ENCODE results near the gene USP22.
"Not testable (repeated sequence)": the region's sequence is repeated elsewhere in the genome, so short reads cannot be mapped to it uniquely, and the experiment has no call there.

Gene USP22

DNA sequence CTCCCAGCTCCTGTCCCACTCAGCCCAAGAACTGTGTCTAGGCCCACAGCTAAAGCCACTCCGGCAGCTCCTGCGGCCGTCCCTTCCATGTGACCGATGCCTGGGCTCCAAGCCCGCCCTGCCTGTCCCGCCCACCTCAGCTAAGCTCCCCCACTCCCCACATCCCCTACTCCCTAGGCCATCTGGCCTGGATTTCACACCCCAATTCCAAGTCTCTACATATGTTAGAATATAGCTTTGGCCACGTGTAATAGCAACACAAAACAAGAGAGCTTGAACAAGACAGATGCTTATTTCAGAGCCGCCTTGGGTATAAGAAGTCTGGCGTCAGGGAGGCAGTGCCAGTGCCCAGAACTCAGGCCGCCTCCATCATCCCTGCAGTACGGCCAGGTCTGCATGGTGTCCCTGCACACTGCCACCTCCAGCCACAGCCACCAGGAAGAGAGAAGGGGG, 30.0 kb upstream of the USP22 start:
- no peak for TF ChIP-seq JUND (IDR thresholded peaks at IDR 0.05; ENCODE audit: low read depth)
- in situ Hi-C loops (cut with HindIII; ENCODE audit: low pct_unique_long_range_greater_than_20kb, low sequenced_read_pairs): no loop called here

GRCh38 chr17:21066394-21066793, 23.6 kb upstream of the USP22 start:
- no peak for TF ChIP-seq JUND (IDR thresholded peaks at IDR 0.05; ENCODE audit: low read depth)
- in situ Hi-C loops (cut with HindIII; ENCODE audit: low pct_unique_long_range_greater_than_20kb, low sequenced_read_pairs): no loop called here
- no peak for DNase-seq (ENCODE audit: low read depth in 1 of 2, low spot score in 1 of 2)

More for the DNA sequence above, 30.0 kb upstream of the USP22 start:
- DNase-seq (ENCODE audit: low read depth in 1 of 2, low spot score in 1 of 2): no peak

DNA sequence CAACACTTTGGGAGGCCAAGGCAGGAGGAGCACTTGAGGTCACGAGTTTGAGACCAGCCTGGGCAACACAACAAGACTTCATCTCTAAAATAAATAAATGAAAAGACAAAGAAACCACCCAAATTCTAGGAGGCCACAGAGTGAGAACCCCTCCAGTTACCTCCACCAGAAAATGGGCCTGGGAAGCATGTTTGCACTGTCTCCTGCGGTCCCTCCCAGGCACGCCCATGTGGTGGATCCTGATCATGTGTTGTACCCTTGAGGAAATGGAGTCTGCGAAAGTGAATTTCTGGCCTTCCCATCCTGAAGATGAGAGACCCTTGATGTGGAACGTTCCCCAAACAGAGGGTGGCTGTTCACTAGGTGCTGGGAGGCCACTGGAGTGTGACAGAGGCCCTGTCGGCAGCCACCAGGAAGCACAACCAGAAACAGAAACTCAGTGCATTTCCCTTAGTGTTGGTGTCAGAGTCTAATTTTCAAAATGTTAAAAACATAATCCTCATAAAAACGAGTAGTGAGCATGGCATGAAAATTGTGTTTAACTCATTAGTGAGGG, 19.2 kb upstream of the USP22 start:
- DNase-seq (ENCODE audit: low read depth in 1 of 2, low spot score in 1 of 2): no peak
- in situ Hi-C loops (cut with HindIII; ENCODE audit: low pct_unique_long_range_greater_than_20kb, low sequenced_read_pairs): no loop called here
- no peak for TF ChIP-seq JUND (IDR thresholded peaks at IDR 0.05; ENCODE audit: low read depth)

DNA sequence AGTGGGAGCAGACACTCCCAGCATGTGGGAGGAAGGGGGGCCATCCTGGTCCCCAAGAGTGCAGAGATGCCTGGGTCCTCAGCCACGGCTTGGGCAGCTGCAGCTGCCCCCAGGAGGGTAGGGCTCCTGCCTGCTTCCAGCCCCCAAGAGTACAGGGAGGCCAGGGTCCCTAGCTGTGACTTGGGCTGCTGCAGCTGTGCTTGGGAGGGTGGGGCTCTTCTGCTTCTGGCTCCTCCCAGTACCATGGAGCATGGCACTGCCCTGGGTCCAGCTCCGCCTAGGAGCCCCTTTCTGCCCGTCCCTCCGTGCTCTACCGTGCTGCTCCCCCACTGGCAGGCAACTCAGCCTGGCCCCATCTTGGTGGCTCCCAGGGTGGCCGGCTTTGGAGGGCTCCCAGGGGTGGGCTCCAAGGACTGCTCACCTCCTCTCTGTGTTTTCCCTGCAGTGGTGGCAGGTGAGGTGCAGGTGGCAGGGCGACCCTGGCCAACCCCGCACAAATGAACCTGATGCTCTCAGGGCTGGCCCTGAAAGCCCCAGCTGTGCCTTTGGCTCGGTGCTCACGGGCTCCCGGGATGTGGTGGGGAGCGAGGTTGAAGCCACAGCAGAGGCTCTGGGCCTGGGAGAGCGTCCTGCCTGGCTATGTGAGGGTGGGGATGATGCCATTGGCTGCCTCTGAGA, 18.5 kb upstream of the USP22 start:
- TF ChIP-seq JUND (IDR thresholded peaks at IDR 0.05; ENCODE audit: low read depth): no peak
- in situ Hi-C loops (cut with HindIII; ENCODE audit: low pct_unique_long_range_greater_than_20kb, low sequenced_read_pairs): no loop called here
- DNase-seq (ENCODE audit: low read depth in 1 of 2, low spot score in 1 of 2): no peak

DNA sequence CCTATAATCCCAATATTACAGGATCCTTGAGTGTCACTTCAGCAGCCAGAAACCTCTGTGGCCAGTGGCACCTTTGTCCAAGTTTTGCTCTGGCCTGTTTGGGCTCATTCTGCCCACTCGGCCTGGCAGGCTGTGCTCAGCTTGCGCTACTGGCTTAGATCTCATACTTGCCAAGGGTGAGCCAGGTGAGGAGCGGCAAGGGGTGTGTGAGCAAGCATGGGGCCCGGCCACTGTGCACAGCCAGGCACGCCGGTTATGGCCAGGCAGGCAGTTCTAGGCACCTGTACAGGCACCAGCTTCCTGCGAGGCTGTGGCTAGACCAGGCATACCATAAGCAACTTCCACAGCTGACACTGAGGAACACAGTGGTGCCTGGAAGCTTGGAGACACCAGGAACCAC, 16.9 kb upstream of the USP22 start:
- in situ Hi-C loops (cut with HindIII; ENCODE audit: low pct_unique_long_range_greater_than_20kb, low sequenced_read_pairs): no loop called here
- no peak for DNase-seq (ENCODE audit: low read depth in 1 of 2, low spot score in 1 of 2)

DNA sequence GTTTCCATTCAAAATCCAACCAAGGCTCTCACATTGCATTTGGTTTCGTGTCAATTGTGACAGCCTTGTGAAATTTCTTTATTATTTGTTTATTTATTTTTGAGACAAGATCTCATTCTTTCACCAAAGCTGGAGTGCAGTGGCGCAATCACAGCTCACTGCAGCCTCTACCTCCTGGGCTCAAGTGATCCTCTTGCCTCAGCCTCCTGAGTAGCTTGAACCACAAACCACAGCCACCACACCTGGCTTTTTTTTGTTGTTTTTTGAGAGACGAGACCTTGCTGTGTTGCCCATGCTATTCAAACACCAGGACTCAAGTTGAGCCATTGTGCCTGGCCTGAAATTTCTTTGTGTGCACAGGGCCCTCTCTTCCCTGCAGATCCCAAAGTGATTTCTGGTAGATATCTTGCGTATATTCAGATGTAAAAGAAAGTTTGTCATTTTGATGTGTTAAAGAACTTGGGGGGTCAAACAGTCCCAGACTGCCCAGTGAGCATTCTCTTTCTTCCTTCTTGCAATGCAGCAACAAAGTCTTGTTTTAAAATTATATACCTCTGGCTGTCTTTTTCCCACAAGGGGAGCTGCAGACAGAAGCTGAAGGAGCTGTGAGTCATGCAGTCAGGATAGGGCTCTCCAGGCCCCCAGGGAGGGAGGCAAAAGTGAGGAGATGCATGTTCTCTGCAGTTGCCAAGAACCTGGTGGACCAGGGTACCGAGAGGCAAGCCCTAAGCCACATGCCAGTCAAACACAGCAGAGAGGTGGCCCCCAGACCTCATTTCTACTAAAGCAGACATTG, 15.5 kb upstream of the USP22 start:
- no peak for TF ChIP-seq JUND (IDR thresholded peaks at IDR 0.05; ENCODE audit: low read depth)
- in situ Hi-C loops (cut with HindIII; ENCODE audit: low pct_unique_long_range_greater_than_20kb, low sequenced_read_pairs): no loop called here

More for the DNA sequence above, 16.9 kb upstream of the USP22 start:
- no peak for TF ChIP-seq JUND (IDR thresholded peaks at IDR 0.05; ENCODE audit: low read depth)

GRCh38 chr17:21053056-21053455, 10.2 kb upstream of the USP22 start:
- in situ Hi-C loops (cut with HindIII; ENCODE audit: low pct_unique_long_range_greater_than_20kb, low sequenced_read_pairs); DNase-seq (ENCODE audit: low read depth in 1 of 2, low spot score in 1 of 2): not testable (repeated sequence)

More for the DNA sequence above, 15.5 kb upstream of the USP22 start:
- DNase-seq (ENCODE audit: low read depth in 1 of 2, low spot score in 1 of 2): no peak

DNA sequence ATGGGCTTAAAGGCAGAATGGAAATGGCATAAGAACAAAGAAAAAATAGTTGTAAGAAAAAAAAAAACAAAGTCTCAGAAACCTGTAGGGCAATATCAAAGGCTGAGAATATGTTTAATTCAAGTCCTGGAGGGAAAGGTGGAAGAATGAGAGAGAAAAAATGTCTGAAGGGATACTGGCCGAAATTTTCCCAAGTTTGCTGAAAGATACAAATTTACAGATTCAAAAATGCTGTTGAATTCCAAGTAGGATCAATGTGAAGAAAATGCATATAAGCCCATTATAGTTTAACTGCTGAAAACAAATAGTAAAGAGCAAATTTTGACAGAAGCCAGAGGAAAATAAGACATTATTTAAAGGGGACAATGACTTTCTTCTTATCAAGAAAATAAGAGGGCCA, 6.6 kb upstream of the USP22 start:
- in situ Hi-C loops (cut with HindIII; ENCODE audit: low pct_unique_long_range_greater_than_20kb, low sequenced_read_pairs): no loop called here
- no peak for TF ChIP-seq JUND (IDR thresholded peaks at IDR 0.05; ENCODE audit: low read depth)
- DNase-seq (ENCODE audit: low read depth in 1 of 2, low spot score in 1 of 2): no peak

- no peak for DNase-seq (ENCODE audit: low read depth in 1 of 2, low spot score in 1 of 2)
- in situ Hi-C loops (cut with HindIII; ENCODE audit: low pct_unique_long_range_greater_than_20kb, low sequenced_read_pairs): no loop called here
- no peak for TF ChIP-seq JUND (IDR thresholded peaks at IDR 0.05; ENCODE audit: low read depth)
Observed at GRCh38 chr17:21046216-21046615, 3.4 kb upstream of the USP22 start.

GRCh38 chr17:21044971-21045370, 2.2 kb upstream of the USP22 start:
- DNase-seq (ENCODE audit: low read depth in 1 of 2, low spot score in 1 of 2): no peak
- in situ Hi-C loops (cut with HindIII; ENCODE audit: low pct_unique_long_range_greater_than_20kb, low sequenced_read_pairs): no loop called here
- TF ChIP-seq JUND (IDR thresholded peaks at IDR 0.05; ENCODE audit: low read depth): no peak

DNA sequence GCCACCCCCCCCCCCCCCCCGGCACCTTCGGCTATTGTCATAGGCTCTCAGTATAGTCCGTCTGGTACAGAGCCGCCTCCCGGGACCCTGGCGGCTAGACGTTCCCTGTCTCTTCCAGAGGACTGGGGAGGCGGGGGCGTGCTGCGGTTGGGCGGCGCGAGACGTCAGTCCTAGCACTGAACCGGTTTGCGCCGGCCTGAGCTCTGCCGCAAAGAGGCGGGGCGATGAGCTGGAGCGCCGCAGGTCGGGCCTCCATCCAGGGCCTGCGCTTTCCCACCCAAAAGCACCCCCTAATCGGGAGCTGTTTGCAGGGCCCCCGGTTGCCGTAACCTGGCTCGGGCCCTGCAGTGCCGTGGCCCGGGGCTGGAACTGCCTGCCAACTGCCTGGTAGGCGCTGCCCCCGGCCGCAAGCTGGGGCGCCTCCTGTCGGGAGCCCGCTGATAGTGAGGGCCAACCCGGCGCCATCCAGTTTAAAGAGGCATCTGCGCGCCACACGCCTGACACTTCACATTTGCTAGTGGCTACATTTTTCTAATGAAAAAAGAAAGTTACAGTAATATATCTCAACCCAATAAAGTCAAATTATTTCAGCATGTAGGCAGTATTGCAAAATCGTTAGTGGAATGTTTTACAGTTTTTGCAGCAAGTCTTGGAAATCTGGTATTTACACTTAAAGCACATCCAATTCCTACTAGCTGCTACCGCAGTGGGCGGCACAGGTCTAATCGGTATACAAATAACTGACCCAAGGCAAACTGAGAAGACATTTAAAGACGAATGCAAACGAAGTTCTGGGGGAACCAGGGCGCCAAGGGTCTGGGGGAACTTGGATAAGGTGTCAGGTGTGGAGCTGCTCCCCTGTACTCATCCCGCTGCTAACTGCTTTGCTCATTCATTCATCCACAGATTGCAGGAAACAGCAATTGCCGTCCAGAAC, 753 bp upstream of the USP22 start:
- DNase-seq (ENCODE audit: low read depth in 1 of 2, low spot score in 1 of 2): peak; percentile 66 to 97
- in situ Hi-C loops (cut with HindIII; ENCODE audit: low pct_unique_long_range_greater_than_20kb, low sequenced_read_pairs): no loop called here

DNA sequence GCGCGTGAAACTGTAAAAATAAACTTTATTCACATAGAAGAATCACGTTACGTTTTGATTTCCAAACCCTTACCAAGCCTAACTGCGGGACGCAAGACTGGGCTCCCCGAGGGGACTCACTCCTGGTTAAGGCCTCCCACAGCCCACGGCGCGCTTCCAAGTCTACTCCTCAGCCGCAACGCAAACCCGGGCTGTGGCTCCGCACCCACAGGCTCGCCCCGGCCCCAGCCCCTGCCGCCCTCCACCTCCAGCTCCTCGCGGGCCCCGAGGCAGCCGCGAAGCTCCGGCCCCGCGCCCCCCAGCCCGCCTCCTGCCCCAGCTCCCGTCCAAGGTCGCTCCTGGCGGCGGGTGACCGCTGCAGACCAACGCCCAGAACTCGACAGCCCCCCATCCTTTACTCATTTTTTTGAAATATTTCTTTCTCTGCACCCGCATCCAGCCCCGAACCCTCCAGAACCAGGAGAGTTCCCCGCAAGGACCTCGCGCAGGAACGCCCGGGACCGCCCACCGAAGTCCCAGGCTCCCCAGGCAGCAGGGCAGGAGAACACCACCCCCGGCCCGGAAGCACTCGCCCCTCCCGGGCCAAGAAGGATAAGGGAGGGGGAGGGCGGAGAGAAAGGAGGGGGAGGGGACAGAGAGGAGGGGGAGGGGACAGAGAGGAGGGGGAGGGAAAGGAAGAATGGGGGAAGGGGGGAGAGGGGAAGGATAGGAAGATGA, 912 bp downstream of the USP22 start:
- DNase-seq (ENCODE audit: low read depth in 1 of 2, low spot score in 1 of 2): peak in 1 of 2 experiments; percentile 81
- in situ Hi-C loops (cut with HindIII; ENCODE audit: low pct_unique_long_range_greater_than_20kb, low sequenced_read_pairs): no loop called here

More for the DNA sequence above, 753 bp upstream of the USP22 start:
- no peak for TF ChIP-seq JUND (IDR thresholded peaks at IDR 0.05; ENCODE audit: low read depth)

More for the DNA sequence above, 912 bp downstream of the USP22 start:
- TF ChIP-seq JUND (IDR thresholded peaks at IDR 0.05; ENCODE audit: low read depth): no peak

Data from T47D (cell line).